GM06990 (cell line): ENCODE results near the gene ARHGEF1.

Source experiments
- DNase-seq: peaks from one replicate; pipeline ENCODE4 v3.0.0-alpha.2; 2011; ENCODE audit not compliant: insufficient read length; ENCODE audit errors: extremely low read depth
- H3K27me3 ChIP-seq: replicated peaks from 2 replicates; pipeline ENCODE4 v1.6.0; 2011; ENCODE audit warnings: low read length; ENCODE audit not compliant: control insufficient read depth, insufficient read depth
- H3K36me3 ChIP-seq: 2 replicates; pipeline ENCODE4 v1.5.1; 2011; ENCODE audit warnings: low read length; ENCODE audit not compliant: control insufficient read depth, insufficient read depth
- H3K4me3 ChIP-seq: replicated peaks from 2 replicates; pipeline ENCODE4 v1.5.1; 2011; ENCODE audit warnings: low read depth, mild to moderate bottlenecking, control low read depth, low read length
- CTCF ChIP-seq: IDR thresholded peaks from 2 replicates; pipeline ENCODE4 v1.5.1; 2011; ENCODE audit warnings: low read length, control low read depth, mild to moderate bottlenecking, inconsistent platforms; ENCODE audit not compliant: insufficient read depth, poor library complexity, severe bottlenecking

Gene ARHGEF1

GRCh38 chr19:41906271-41906670, 23.3 kb downstream of the ARHGEF1 start:
- Histone ChIP-seq H3K27me3 (no peaks in the 10 kb centered on the region), H3K4me3 (no peak overlapping the region), H3K36me3 (peaks cover 52% of the 10 kb centered on the region)
- TF ChIP-seq CTCF = no peak
- no peak for DNase-seq

- no peaks in the 10 kb centered on the region for H3K27me3 ChIP-seq
- peaks cover 47% of the 10 kb centered on the region for H3K36me3 ChIP-seq
- DNase-seq = no peak
- no peak for TF ChIP-seq CTCF
- no peak overlapping the region for H3K4me3 ChIP-seq
These were observed 24.1 kb downstream of the ARHGEF1 start for GRCh38 chr19:41906916-41907680.

GRCh38 chr19:41907994-41908615, 25.1 kb downstream of the ARHGEF1 start:
- no peak for TF ChIP-seq CTCF
- DNase-seq = no peak
- H3K4me3 ChIP-seq = no peak overlapping the region
- no peaks in the 10 kb centered on the region; the same call in 1 of the 2 replicates for H3K27me3 ChIP-seq
- H3K36me3 ChIP-seq = peaks cover 36% of the 10 kb centered on the region

- no peak for DNase-seq
- Histone ChIP-seq H3K27me3 (peaks cover 2% of the 10 kb centered on the region), H3K36me3 (peaks cover 29% of the 10 kb centered on the region), H3K4me3 (no peak overlapping the region)
- no peak for TF ChIP-seq CTCF
These were observed 25.9 kb downstream of the ARHGEF1 start for GRCh38 chr19:41908724-41909464.

GRCh38 chr19:41909706-41910105, 26.7 kb downstream of the ARHGEF1 start:
- peaks cover 2% of the 10 kb centered on the region for H3K27me3 ChIP-seq
- H3K4me3 ChIP-seq = no peak overlapping the region

More at GRCh38 chr19:41909706-41910105, 26.7 kb downstream of the ARHGEF1 start:
- H3K36me3 ChIP-seq = peaks cover 22% of the 10 kb centered on the region
- DNase-seq = no peak
- no peak for TF ChIP-seq CTCF
